ENCODE results near the gene SLC12A7. TPM values are rescaled to one million over a fixed set of nuclear protein-coding genes. Genes with fewer than 3 reads are reported as not detected.
A peak's percentile ranks its signal among the peaks of the same experiment; 100 is the strongest.
"Not testable (repeated sequence)": the region's sequence is repeated elsewhere in the genome, so short reads cannot be mapped to it uniquely, and the experiment has no call there.

Gene SLC12A7
- polyA plus RNA-seq, 3 donors, result 33.2 to 51.6 (median 46.1) TPM

- DNase-seq (ENCODE audit: extremely low read depth in 1 of 11, low read depth in 9 of 11, low spot score in 4 of 11), result no peak
These were observed 101.7 kb downstream of the SLC12A7 start for GRCh38 chr5:1010181-1010510.

- no peak for DNase-seq (ENCODE audit: extremely low read depth in 1 of 11, low read depth in 9 of 11, low spot score in 4 of 11)
These were observed 102.3 kb downstream of the SLC12A7 start for GRCh38 chr5:1009359-1010180.

- no peak for DNase-seq (ENCODE audit: extremely low read depth in 1 of 11, low read depth in 9 of 11, low spot score in 4 of 11)
These were observed 103.2 kb downstream of the SLC12A7 start, which contains the start of gene NKD2 for GRCh38 chr5:1008451-1009358. Gene NKD2, plus strand, starts transcription at chr5:1008802. Its CDS starts 256 bp downstream, at chr5:1009058.

- DNase-seq (ENCODE audit: extremely low read depth in 1 of 11, low read depth in 9 of 11, low spot score in 4 of 11), result no peak
These were observed 104.0 kb downstream of the SLC12A7 start for GRCh38 chr5:1007681-1008450.

GRCh38 chr5:1007221-1007680 lies 104.6 kb downstream of the SLC12A7 start:
- no peak for DNase-seq (ENCODE audit: extremely low read depth in 1 of 11, low read depth in 9 of 11, low spot score in 4 of 11)

GRCh38 chr5:1006656-1007071 lies 105.2 kb downstream of the SLC12A7 start:
- no peak for DNase-seq (ENCODE audit: extremely low read depth in 1 of 11, low read depth in 9 of 11, low spot score in 4 of 11)

- no peak for DNase-seq (ENCODE audit: extremely low read depth in 1 of 11, low read depth in 9 of 11, low spot score in 4 of 11)
These were observed 105.8 kb downstream of the SLC12A7 start for GRCh38 chr5:1005904-1006655.

GRCh38 chr5:1005249-1005851 lies 106.5 kb downstream of the SLC12A7 start:
- no peak for DNase-seq (ENCODE audit: extremely low read depth in 1 of 11, low read depth in 9 of 11, low spot score in 4 of 11)

GRCh38 chr5:1004461-1005248 lies 107.2 kb downstream of the SLC12A7 start:
- DNase-seq (ENCODE audit: extremely low read depth in 1 of 11, low read depth in 9 of 11, low spot score in 4 of 11), result peak in 4 of 11 donors; percentile 57 to 70 (median 66)

- no peak for DNase-seq (ENCODE audit: extremely low read depth in 1 of 11, low read depth in 9 of 11, low spot score in 4 of 11)
These were observed 108.4 kb downstream of the SLC12A7 start for GRCh38 chr5:1003296-1003937.

GRCh38 chr5:1002836-1003235 lies 109.0 kb downstream of the SLC12A7 start:
- no peak for DNase-seq (ENCODE audit: extremely low read depth in 1 of 11, low read depth in 9 of 11, low spot score in 4 of 11)

GRCh38 chr5:1002271-1002546 lies 109.7 kb downstream of the SLC12A7 start:
- DNase-seq (ENCODE audit: extremely low read depth in 1 of 11, low read depth in 9 of 11, low spot score in 4 of 11), result no peak

GRCh38 chr5:1001406-1002270 lies 110.2 kb downstream of the SLC12A7 start:
- no peak for DNase-seq (ENCODE audit: extremely low read depth in 1 of 11, low read depth in 9 of 11, low spot score in 4 of 11)

GRCh38 chr5:1000831-1001230 lies 111.0 kb downstream of the SLC12A7 start:
- not testable (repeated sequence) for DNase-seq (ENCODE audit: extremely low read depth in 1 of 11, low read depth in 9 of 11, low spot score in 4 of 11)

All from renal cortex interstitium (tissue), 11 donors.